ENCODE measurements around the gene MRPS2.
"Not testable (repeated sequence)": the region's sequence is repeated elsewhere in the genome, so short reads cannot be mapped to it uniquely, and the experiment has no call there.

The MRPS2 gene

DNA sequence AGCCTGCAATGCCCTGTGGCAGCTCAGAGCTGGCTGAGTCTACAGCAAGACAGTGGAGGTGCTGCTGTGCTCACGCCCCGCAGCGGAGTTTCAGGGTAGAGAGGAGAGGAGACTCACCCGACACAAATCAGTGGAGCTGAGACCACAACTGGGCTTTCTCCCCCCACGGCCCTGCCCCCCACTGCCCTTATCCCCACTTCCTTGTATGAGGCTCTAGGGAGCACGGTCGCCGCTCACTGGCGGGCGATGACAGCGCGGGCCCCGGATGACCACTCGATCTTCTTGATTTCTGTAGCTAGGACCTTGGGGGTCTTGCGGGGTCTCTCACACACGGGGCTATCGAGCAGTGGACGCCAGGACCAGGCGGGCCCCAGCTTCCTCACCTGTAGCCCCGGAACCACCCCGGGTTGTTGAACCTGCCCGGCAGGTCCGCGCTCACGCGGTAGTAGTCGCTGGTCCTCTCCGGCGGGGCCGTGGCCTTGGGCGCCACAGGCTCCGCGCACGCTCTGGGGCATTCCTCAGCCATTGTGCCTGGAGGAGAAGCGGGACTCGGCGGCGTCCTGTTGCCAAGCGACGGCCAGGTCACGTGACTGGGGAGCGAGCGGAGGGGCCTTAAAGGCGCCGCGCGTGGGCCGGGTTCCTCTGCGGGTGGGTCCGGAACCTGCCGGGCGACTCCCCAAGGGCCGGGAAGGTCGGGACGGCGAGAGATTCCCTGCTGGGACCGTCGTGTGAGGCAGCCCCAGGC, 984 bp upstream of the MRPS2 start:
- no peak for DNase-seq (ENCODE audit: low read depth, low spot score)

DNA sequence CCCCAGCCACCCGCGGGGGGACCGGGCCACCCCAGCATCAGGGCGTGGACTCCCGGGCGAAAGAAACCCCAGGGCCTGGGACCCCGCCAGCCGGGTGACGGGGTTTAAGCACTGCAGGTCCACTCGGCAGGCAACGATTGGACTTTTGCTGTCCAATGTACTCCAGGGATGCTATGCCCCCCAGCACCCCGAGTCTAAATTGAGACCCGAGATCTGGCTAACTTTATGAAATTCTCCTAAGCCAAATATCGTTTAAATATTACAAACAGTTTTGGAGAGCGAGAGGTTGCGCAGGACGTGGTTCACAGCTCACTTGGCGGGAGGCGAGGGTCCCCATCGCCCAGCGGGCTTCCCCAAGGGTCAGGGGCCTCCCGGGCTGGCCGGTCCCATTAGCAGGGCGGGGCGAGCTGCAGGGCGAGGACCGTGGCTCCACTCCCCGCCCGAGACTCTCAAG, 384 bp upstream of the MRPS2 start:
- peak; percentile 20 for DNase-seq (ENCODE audit: low read depth, low spot score)

DNA sequence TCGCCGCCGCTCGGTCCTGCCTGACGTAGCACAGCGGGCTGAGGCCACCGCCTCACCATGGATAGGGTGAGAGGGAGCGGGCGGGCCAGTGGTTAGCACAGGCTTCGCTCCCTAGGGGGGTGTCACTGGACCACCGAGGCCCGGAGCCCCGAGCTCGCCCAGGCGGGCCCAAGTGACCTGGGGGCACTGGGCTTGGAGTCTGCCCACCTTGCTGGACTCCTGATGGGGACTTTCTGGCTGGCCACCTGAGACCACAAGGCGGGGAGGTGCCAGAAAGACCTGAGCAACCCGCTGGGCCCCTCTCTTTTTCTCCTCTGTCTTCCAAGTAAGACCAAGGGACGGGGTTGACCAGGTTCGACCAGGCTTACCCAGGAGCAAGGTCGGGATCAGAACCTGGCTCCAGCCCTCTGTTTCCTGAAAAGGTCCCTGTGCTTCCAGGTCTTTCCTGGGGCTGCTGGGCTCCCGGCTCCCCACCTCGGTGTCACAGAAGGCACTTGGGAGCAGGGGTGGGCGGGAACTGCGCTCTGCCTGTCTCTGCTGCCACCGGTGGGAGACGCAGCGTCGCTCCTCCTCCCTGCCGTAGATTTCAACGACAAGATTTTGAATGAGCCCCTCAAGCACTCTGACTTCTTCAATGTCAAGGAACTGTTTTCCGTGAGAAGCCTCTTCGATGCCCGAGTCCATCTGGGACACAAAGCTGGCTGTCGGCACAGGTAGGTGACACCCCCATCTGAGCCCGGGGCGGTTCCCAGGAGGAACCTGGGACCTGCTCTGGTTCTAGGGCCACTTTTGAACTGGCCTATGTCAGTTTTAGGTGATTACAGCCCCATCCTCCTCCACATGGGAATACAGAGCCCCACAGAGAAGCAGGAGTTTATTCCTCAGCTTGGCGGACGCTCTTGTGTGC, 1.0 kb downstream of the MRPS2 start:
- DNase-seq (ENCODE audit: low read depth, low spot score): no peak

GRCh38 chr9:135502168-135502872, 1.8 kb downstream of the MRPS2 start:
- no peak for DNase-seq (ENCODE audit: low read depth, low spot score)

DNA sequence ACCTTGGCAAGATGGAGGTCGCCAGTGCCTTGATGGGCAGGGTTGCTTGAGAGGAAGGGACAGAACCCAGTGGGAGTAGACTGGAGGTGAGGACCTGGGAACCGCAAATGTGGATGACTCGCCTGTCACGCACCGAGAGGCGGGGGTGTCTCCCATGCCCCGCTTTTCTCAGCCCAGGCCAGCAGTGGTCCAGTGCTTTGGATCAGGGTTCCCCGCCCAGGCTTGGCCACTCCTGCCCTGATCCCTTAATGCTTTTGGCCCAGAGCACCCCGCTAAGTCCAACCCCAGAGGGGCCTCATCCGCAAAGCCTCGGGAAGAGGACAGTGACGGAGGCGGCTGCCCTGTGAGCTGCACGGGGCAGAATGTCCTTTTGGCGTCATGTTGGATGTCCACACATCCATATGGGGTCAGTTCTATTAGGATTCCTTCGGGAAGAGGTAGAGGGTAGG, 2.4 kb downstream of the MRPS2 start:
- no peak for DNase-seq (ENCODE audit: low read depth, low spot score)

GRCh38 chr9:135503371-135504261, 3.1 kb downstream of the MRPS2 start:
- DNase-seq (ENCODE audit: low read depth, low spot score): no peak

DNA sequence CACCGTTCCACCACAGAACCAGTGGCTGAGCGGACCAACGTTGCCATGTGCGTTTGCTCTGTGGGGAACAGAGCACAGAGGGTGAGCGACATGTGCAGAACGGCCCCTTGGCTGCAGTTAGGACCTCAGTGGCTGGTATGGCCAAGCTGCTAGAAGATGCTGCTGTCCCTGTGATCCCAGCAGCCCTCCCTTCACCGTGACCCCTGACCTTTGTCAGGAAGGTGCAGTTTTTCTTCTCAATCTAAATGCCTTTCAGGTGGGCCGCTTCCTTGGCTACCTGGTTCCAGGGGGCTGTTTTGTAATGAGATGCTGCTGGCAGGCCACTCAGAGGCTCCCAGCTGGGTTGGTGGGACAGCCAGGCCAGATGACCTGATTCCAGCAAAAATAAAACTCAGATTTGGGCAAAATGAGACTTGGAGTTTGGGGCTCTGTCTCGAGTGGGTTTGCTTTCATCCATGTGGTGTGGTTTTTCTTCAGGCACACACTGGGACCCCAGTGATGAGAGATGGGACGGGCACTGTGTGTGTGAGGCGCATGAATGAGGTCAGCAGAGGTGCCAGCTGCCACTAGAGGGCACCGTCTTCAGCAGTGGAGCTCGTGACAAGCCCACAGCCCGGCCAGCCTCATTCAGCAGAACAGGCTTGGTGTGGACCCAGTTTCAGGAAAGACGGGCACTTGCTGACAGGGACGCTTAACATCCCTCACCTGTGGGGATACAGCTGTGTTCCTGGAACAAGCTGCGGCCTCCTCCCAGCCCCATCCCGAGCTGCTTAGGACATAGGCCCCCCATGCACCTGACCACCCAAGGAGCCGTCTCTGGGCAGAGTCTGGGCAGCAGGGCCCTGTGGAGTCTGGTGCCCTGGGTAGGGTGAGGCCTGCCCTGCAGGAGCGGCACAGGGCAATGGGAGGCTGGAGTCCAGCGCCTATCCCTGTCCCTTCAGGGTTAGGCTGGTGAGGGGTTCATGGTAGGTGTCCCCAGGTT, 4.1 kb downstream of the MRPS2 start:
- no peak for DNase-seq (ENCODE audit: low read depth, low spot score)

DNA sequence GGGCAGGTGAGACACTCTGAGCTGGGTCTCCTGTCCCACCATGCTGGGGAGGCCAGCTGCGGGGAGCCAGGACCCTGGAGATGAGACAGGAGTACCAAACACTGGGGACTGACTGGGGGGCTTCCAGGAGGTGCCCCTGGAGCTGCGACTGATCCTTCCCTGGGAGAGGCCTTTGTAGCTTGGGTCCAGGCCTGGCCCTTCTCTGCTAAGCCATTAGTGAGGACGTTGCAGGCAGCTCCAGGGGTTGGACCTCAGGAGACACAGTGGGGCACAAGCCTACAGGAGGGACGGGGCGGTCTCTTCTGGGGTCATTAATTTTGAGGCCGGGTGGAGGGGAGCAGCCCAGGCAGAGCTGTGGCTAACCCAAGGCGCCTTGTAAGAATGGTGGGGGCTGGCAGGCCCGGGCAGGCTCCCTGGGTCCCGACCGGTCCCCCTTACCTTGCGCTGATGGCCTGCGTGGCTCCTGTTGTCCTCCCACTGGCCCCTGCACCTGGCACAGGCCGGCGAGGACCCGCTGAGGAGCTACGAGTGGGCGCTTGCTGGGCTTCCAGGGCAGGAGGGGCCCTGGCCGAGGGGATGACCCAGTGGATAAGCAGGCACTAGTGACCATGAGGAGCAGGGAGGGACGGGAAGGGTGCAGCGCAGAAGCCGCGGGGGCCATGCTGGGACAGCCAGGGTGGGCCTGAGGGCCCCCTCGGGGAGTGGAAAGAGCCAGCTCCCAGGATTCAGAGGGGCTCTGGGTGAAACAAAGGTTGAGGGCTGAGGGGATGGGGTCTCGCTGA, 5.1 kb downstream of the MRPS2 start:
- no peak for DNase-seq (ENCODE audit: low read depth, low spot score)

GRCh38 chr9:135506327-135507103, 6.0 kb downstream of the MRPS2 start:
- no peak for DNase-seq (ENCODE audit: low read depth, low spot score)

- DNase-seq (ENCODE audit: low read depth, low spot score): no peak
Measured at GRCh38 chr9:135507104-135508035, 6.9 kb downstream of the MRPS2 start.

GRCh38 chr9:135508211-135508820, 7.8 kb downstream of the MRPS2 start:
- DNase-seq (ENCODE audit: low read depth, low spot score): no peak

- no peak for DNase-seq (ENCODE audit: low read depth, low spot score)
Measured at GRCh38 chr9:135509458-135509857, 9.0 kb downstream of the MRPS2 start.

- DNase-seq (ENCODE audit: low read depth, low spot score): no peak
Measured at GRCh38 chr9:135512241-135512603, 11.7 kb downstream of the MRPS2 start.

DNA sequence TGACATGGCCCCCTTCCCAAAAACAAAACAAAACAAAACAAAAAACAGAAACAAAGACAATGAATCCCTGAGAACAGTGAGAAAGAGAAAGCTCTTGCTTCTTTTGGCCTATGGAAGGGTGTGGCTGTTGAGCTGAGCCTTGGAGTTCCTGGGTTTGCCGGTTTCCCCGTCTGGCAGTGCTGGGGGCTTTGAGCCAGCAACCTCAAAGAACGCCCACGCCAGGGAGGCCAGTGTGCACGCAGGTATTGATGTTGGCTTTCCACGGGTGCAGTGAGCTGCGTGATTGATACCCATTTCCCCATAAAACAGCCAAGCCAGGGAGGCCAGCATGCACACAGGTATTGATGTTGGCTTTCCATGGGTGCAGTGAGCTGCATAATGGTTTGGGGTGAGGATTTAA, 12.4 kb downstream of the MRPS2 start:
- DNase-seq (ENCODE audit: low read depth, low spot score): no peak

DNA sequence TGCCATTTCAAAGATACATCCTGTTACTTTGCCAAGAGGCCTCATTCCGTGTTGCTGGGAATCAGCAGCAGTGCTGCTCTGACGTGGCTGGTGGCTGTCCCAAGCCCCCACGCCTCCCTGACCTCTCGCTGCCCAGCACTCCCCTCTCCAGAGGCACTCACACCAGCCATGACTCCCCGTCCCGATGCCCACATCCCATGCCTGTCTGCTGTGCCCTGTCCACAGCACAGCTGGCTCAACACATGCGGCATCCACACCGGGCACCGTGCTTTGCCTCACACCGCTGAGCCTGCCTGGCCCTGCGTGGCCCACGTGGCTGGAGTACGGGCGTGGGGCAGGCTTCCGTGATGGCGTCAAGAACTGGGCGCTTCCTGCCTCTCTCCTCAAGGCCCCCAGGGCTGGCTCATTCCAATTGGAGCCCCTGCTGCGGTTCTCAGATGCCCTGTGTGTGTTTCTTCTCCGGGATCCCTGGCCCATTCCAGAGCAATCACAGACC, 12.9 kb downstream of the MRPS2 start:
- no peak for DNase-seq (ENCODE audit: low read depth, low spot score)

DNA sequence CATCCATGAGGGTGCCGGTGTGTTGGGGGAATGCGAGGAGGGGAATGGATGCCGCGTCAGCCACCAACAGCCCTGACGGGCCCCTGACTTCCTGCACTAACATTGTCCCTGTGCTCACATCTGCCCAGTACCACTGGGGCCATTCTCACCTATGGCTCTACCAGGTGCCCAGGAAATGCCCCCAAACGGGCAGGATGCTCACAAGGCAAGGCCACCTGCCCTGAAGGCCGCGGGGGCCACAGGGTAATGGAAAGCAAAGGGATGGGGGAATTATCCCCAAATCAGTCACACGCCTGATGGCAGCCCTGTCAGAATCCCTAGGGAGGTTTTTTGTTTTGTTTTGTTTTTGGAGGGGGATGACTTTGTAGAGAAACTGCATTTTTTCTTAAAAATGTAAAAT, 13.4 kb downstream of the MRPS2 start:
- not testable (repeated sequence) for DNase-seq (ENCODE audit: low read depth, low spot score)
